GM12878 (cell line): Measurements from ENCODE around the gene LACTBL1. TPM values are rescaled to one million over a fixed set of nuclear protein-coding genes. Genes with fewer than 3 reads are reported as not detected.

Experiments used
- ATAC-seq: fragments of 200-7000 bp; cut with Tn5 transposase; 3 replicates; pipeline ENCODE4 v1.9.1; 2020; ENCODE audit warnings: mild to moderate bottlenecking, moderate library complexity
- BruUV-seq: library from RNA; stranded (reverse); fragments of 400-500 nt; replicated peaks from 2 replicates; lab custom pipeline; 2021; lab: Mats Ljungman, UMichigan
- CTCF ChIA-PET: fragments of 300-600 bp; sonication (Branson Sonifier 250); formaldehyde crosslinking; extraction: SDS; loops from one replicate; lab custom pipeline; 2021; ENCODE audit warnings: inconsistent platforms; lab: Yijun Ruan, JAX
- POLR2A ChIA-PET: fragments of 350-600 bp; formaldehyde crosslinking; extraction: SDS; loops from one replicate; lab custom pipeline; 2021; ENCODE audit warnings: inconsistent platforms; lab: Charles Lee
- RAD21 ChIA-PET: fragments of 300-600 bp; sonication (Branson Sonifier 250); formaldehyde crosslinking; loops from one replicate; lab custom pipeline; 2023; ENCODE audit warnings: antibody characterized with exemption; ENCODE audit not compliant: unreplicated experiment; lab: Charles Lee
- SMC1A ChIA-PET: fragments of 300-600 bp; sonication (Branson Sonifier 250); formaldehyde crosslinking; loops from one replicate; lab custom pipeline; 2023; ENCODE audit not compliant: unreplicated experiment, uncharacterized antibody; lab: Charles Lee
- DNase-seq: peaks from one replicate; pipeline ENCODE4 v3.0.0-alpha.2; 2011; ENCODE audit warnings: low read depth, low spot score
- FAIRE-seq: peaks from 3 replicates; lab custom pipeline; 2011; peaks lifted over from hg19 to GRCh38; lab: Jason Lieb, UNC
- H2AFZ ChIP-seq: 2 replicates; pipeline ENCODE4 v1.6.0; 2011; ENCODE audit warnings: low read depth, low read length, control low read depth; ENCODE audit not compliant: control insufficient read depth
- H3K27ac ChIP-seq: 2 replicates; pipeline ENCODE4 v1.5.1; 2011; ENCODE audit warnings: control low read depth; ENCODE audit not compliant: control insufficient read depth, insufficient read depth
- H3K27me3 ChIP-seq, 2 experiments: replicated peaks in 1 of 2; 2 replicates each; pipeline versions ENCODE4 v1.6.0 to v1.6.1; 2011; ENCODE audit warnings: low read length in 1 of 2; ENCODE audit not compliant: control insufficient read depth in 2 of 2, insufficient read depth in 2 of 2
- H3K36me3 ChIP-seq, 2 experiments: 2 replicates each; pipeline ENCODE4 v1.5.1; 2011; ENCODE audit warnings: low read length in 1 of 2; ENCODE audit not compliant: control insufficient read depth in 2 of 2, insufficient read depth in 2 of 2
- H3K4me1 ChIP-seq: 2 replicates; pipeline ENCODE4 v1.6.1; 2011; ENCODE audit warnings: mild to moderate bottlenecking, low read length, moderate library complexity, mixed read lengths; ENCODE audit not compliant: control insufficient read depth, insufficient read depth
- H3K4me2 ChIP-seq: 2 replicates; pipeline ENCODE4 v1.6.0; 2011; ENCODE audit warnings: control low read depth; ENCODE audit not compliant: control insufficient read depth, insufficient read depth
- H3K4me3 ChIP-seq: fragments of 200-600 bp; sonication (generic); 2 replicates; pipeline ENCODE4 v1.5.1; 2016
- H3K79me2 ChIP-seq: 2 replicates; pipeline ENCODE4 v1.6.0; 2011; ENCODE audit warnings: low read length; ENCODE audit not compliant: control insufficient read depth, insufficient read depth
- H3K9ac ChIP-seq: 2 replicates; pipeline ENCODE4 v1.8.0; 2011; ENCODE audit warnings: low read length, control low read depth, mixed read lengths; ENCODE audit not compliant: control insufficient read depth, insufficient read depth
- H3K9me3 ChIP-seq: replicated peaks from 3 replicates; pipeline ENCODE4 v1.5.1; 2011; ENCODE audit warnings: mild to moderate bottlenecking, low read length; ENCODE audit not compliant: control insufficient read depth, insufficient read depth
- H4K20me1 ChIP-seq: 2 replicates; pipeline ENCODE4 v1.6.0; 2011; ENCODE audit not compliant: control insufficient read depth, insufficient read depth
- ATF7 ChIP-seq: fragments of 450-650 bp; IDR thresholded peaks from 2 replicates; pipeline ENCODE4 v1.6.1; 2016; ENCODE audit warnings: low read depth, mild to moderate bottlenecking
- CHD1 ChIP-seq: IDR thresholded peaks from 2 replicates; pipeline ENCODE4 v1.6.1; 2012; ENCODE audit warnings: low read depth, low read length, improper control_type of control experiment
- LARP7 ChIP-seq: fragments of 450-650 bp; IDR thresholded peaks from 2 replicates; pipeline ENCODE4 v1.6.1; 2017; ENCODE audit warnings: mild to moderate bottlenecking
- NKRF ChIP-seq: fragments of 450-650 bp; conservative IDR thresholded peaks from 2 replicates; pipeline ENCODE4 v1.6.1; 2017; ENCODE audit warnings: mild to moderate bottlenecking, moderate library complexity
- PBX3 ChIP-seq: IDR thresholded peaks from 2 replicates; pipeline ENCODE4 v1.6.1; 2011; ENCODE audit warnings: mild to moderate bottlenecking, low read depth, low read length, moderate library complexity; ENCODE audit not compliant: insufficient replicate concordance
- USF1 ChIP-seq: IDR thresholded peaks from 2 replicates; pipeline ENCODE4 v1.6.1; 2011; ENCODE audit warnings: borderline replicate concordance, low read depth, mild to moderate bottlenecking, moderate library complexity, mixed read lengths, low read length; ENCODE audit not compliant: insufficient read depth; ENCODE audit errors: extremely low read length
- ZNF592 ChIP-seq: fragments of 450-650 bp; IDR thresholded peaks from 2 replicates; pipeline ENCODE4 v1.6.1; 2017; ENCODE audit warnings: mild to moderate bottlenecking, moderate library complexity
- ZNF622 ChIP-seq: fragments of 450-650 bp; IDR thresholded peaks from 2 replicates; pipeline ENCODE4 v1.6.1; 2017; ENCODE audit warnings: mild to moderate bottlenecking, inconsistent platforms
- WGBS: methylation state at CpG from one replicate; pipeline ENCODE4 v1.1.6; 2016; ENCODE audit warnings: low lambda C conversion rate; ENCODE audit not compliant: insufficient replicate concordance, insufficient coverage; ENCODE audit errors: missing lambda C conversion rate; 5-methylcytosine and 5-hydroxymethylcytosine counted together
- in situ Hi-C: fragments of 300-500 bp; cut with MboI; formaldehyde crosslinking; loops from 9 replicates; pipeline ENCODE4 v1.14.3; 2018; ENCODE audit warnings: mixed read lengths
- intact Hi-C: fragments of 100-400 bp; cut with micrococcal nuclease; formaldehyde crosslinking; loops from one replicate; pipeline ENCODE4 v1.14.2; 2022; ENCODE audit not compliant: unreplicated experiment
- polyA plus RNA-seq, 11 experiments: library from polyadenylated mRNA; depleted of rRNA in 4 of 11; unstranded in 6 of 11; stranded (reverse) in 5 of 11; fragments of >200 nt; fragmentation: Nextera tagmentation in 4 of 11; fragmentation: Illumina TruSeq in 1 of 11; extraction: Ambion mirVana in 4 of 11; extraction: Trizol in 1 of 11; gene quantifications; 1 replicate in 1 of 11; 2 replicates in 10 of 11; pipeline versions ENCODE4 v1.2.1 to v1.2.3, GENCODE V29; 2011 to 2016; ENCODE audit warnings: inconsistent platforms in 2 of 11, missing spikeins in 2 of 11, low read depth in 1 of 11
- total RNA-seq, 4 experiments: library from RNA; depleted of rRNA in 3 of 4; stranded (reverse); fragments of >200 nt in 3 of 4; fragmentation: Illumina TruSeq in 1 of 4; extraction: Trizol in 1 of 4; gene quantifications; 2 replicates each; pipeline versions ENCODE4 v1.2.1 to v1.2.3, GENCODE V29; 2013 to 2021

The LACTBL1 gene
- total and polyA plus RNA-seq, 10 of the 15 experiments (the other 5 are each of a cell fraction or from before 2014, with no cell fraction given): 0.08 TPM; not detected in 9

GRCh38 chr1:22913421-22914141, 59.1 kb downstream of the LACTBL1 start (continued):
- TF ChIP-seq ZNF592 (no peak), ATF7 (no peak), NKRF (no peak)

GRCh38 chr1:22912311-22912710, 60.4 kb downstream of the LACTBL1 start:
- intact Hi-C loops: no loop called here
- RAD21 ChIA-PET: no interaction called here
- TF ChIP-seq CHD1: no peak
- no peak for TF ChIP-seq USF1
- no peak for TF ChIP-seq PBX3
- no peak for TF ChIP-seq ZNF622
- no peak for TF ChIP-seq LARP7

More at GRCh38 chr1:22912311-22912710, 60.4 kb downstream of the LACTBL1 start:
- no TSS peak for BruUV-seq
- in situ Hi-C loops: no loop called here
- Histone ChIP-seq H3K4me2 (no peak overlapping the region), H3K27ac (no peak overlapping the region), H3K79me2 (no peaks in the 10 kb centered on the region), H3K36me3 (no peaks in the 10 kb centered on the region), H4K20me1 (no peaks in the 10 kb centered on the region), H3K4me1 (no peaks in the 10 kb centered on the region; the same call in 1 of the 2 replicates), H3K4me3 (no peak overlapping the region), H3K9ac (no peak overlapping the region), H3K9me3 (no peaks in the 10 kb centered on the region), H2AFZ (no peak overlapping the region), H3K27me3 (no peaks in the 10 kb centered on the region; a peak in 1 of 4 replicates)
- FAIRE-seq (no peak), ATAC-seq (no peak), DNase-seq (no peak)
- ChIA-PET POLR2A (no interaction called here), CTCF (no interaction called here), SMC1A (no interaction called here)
- 62% methylated on average over 16 of the region's 16 CpGs for WGBS
